SK-N-SH treated with all-trans-retinoic acid at 6 μM for 48 hours (cell line): ENCODE data around the gene DIP2A.

Experiments used
- ATAC-seq: fragments of 200-7000 bp; cut with Tn5 transposase; 3 replicates; pipeline ENCODE4 v1.9.1; 2020; ENCODE audit warnings: mild to moderate bottlenecking, moderate library complexity
- ARNTL ChIP-seq: fragments of 450-650 bp; formaldehyde crosslinking; IDR thresholded peaks from 2 replicates; pipeline ENCODE4 v1.5.0; 2020; ENCODE audit warnings: low read depth, mild to moderate bottlenecking, moderate library complexity, borderline replicate concordance
- BACH2 ChIP-seq: fragments of 250-450 bp; sonication (Bioruptor Pico); IDR thresholded peaks from 2 replicates; pipeline ENCODE4 v1.9.0; 2021; ENCODE audit warnings: mild to moderate bottlenecking, borderline replicate concordance
- CREB5 ChIP-seq: fragments of 250-450 bp; sonication (Bioruptor Pico); IDR thresholded peaks from 2 replicates; pipeline ENCODE4 v1.5.1; 2020; ENCODE audit warnings: low read depth, mild to moderate bottlenecking, moderate library complexity
- CSDC2 ChIP-seq: fragments of 250-450 bp; sonication (Bioruptor Pico); IDR thresholded peaks from 2 replicates; pipeline ENCODE4 v1.5.0; 2020; ENCODE audit warnings: mild to moderate bottlenecking, moderate library complexity
- CSRNP3 ChIP-seq: fragments of 250-450 bp; sonication (Bioruptor Pico); IDR thresholded peaks from 2 replicates; pipeline ENCODE4 v1.5.1; 2021; ENCODE audit warnings: mild to moderate bottlenecking, moderate library complexity
- ESRRG ChIP-seq: fragments of 250-450 bp; sonication (Bioruptor Pico); IDR thresholded peaks from 2 replicates; pipeline ENCODE4 v1.6.1; 2021; ENCODE audit warnings: mild to moderate bottlenecking
- GLIS3 ChIP-seq: fragments of 250-450 bp; sonication (Bioruptor Pico); IDR thresholded peaks from 2 replicates; pipeline ENCODE4 v1.5.0; 2020; ENCODE audit warnings: mild to moderate bottlenecking, moderate library complexity
- ISL1 ChIP-seq: fragments of 250-450 bp; sonication (Bioruptor Pico); IDR thresholded peaks from 2 replicates; pipeline ENCODE4 v2.1.2; 2022; ENCODE audit warnings: mild to moderate bottlenecking, moderate library complexity
- OSR1 ChIP-seq: fragments of 250-450 bp; sonication (Bioruptor Pico); IDR thresholded peaks from 2 replicates; pipeline ENCODE4 v1.8.0; 2022; ENCODE audit warnings: moderate library complexity, mild to moderate bottlenecking, inconsistent platforms
- PATZ1 ChIP-seq: fragments of 250-450 bp; sonication (Bioruptor Pico); IDR thresholded peaks from 2 replicates; pipeline ENCODE4 v1.8.0; 2020; ENCODE audit warnings: mild to moderate bottlenecking, moderate library complexity, borderline replicate concordance
- POU6F1 ChIP-seq: fragments of 250-450 bp; sonication (Bioruptor Pico); IDR thresholded peaks from 2 replicates; pipeline ENCODE4 v1.8.0; 2021; ENCODE audit warnings: low read depth, mild to moderate bottlenecking, moderate library complexity, borderline replicate concordance
- RARB ChIP-seq: fragments of 250-450 bp; sonication (Bioruptor Pico); IDR thresholded peaks from 2 replicates; pipeline ENCODE4 v1.8.0; 2021; ENCODE audit warnings: mild to moderate bottlenecking, moderate library complexity
- TCF4 ChIP-seq: fragments of 250-450 bp; sonication (Bioruptor Pico); IDR thresholded peaks from 2 replicates; pipeline ENCODE4 v1.8.0; 2021; ENCODE audit warnings: mild to moderate bottlenecking, moderate library complexity, borderline replicate concordance
- TOX ChIP-seq: fragments of 250-450 bp; sonication (Bioruptor Pico); IDR thresholded peaks from 2 replicates; pipeline ENCODE4 v1.8.0; 2021; ENCODE audit warnings: mild to moderate bottlenecking, moderate library complexity, borderline replicate concordance
- ZFP3 ChIP-seq: fragments of 250-450 bp; sonication (Bioruptor Pico); IDR thresholded peaks from 2 replicates; pipeline ENCODE4 v1.5.0; 2020; ENCODE audit warnings: mild to moderate bottlenecking, moderate library complexity
- ZFP30 ChIP-seq: fragments of 450-650 bp; formaldehyde crosslinking; IDR thresholded peaks from 2 replicates; pipeline ENCODE4 v1.5.0; 2022; ENCODE audit warnings: mild to moderate bottlenecking, moderate library complexity
- ZNF70 ChIP-seq: fragments of 450-650 bp; formaldehyde crosslinking; IDR thresholded peaks from 2 replicates; pipeline ENCODE4 v1.5.0; 2020; ENCODE audit warnings: mild to moderate bottlenecking, moderate library complexity
- ZNF8 ChIP-seq: fragments of 450-650 bp; formaldehyde crosslinking; IDR thresholded peaks from 2 replicates; pipeline ENCODE4 v1.5.0; 2020; ENCODE audit warnings: mild to moderate bottlenecking, moderate library complexity

Gene DIP2A

GRCh38 chr21:46413365-46413696 is 45.4 kb upstream of the DIP2A start:
- no peak for TF ChIP-seq BACH2 (CRISPR knock-in tag)
- TF ChIP-seq, all 23 proteins: peak for 0
- no peak for ATAC-seq

GRCh38 chr21:46414965-46415275 is 43.8 kb upstream of the DIP2A start:
- ATAC-seq: no peak
- TF ChIP-seq POU6F1 (no peak), CREB5 (no peak), ZFP3 (CRISPR knock-in tag) (no peak), OSR1 (CRISPR knock-in tag) (no peak), ARNTL (CRISPR knock-in tag) (no peak), ZFP30 (CRISPR knock-in tag) (no peak), GLIS3 (CRISPR knock-in tag) (no peak), RARB (CRISPR knock-in tag) (no peak), BACH2 (CRISPR knock-in tag) (no peak)
- TF ChIP-seq, all 23 proteins: peak for 0

- ATAC-seq: no peak
- TF ChIP-seq ZFP30 (CRISPR knock-in tag) (no peak), CSDC2 (CRISPR knock-in tag) (no peak), GLIS3 (CRISPR knock-in tag) (no peak)
- TF ChIP-seq, all 23 proteins: peak for 0
These were observed 42.1 kb upstream of the DIP2A start for GRCh38 chr21:46416551-46416950.

GRCh38 chr21:46418265-46418946 is 40.3 kb upstream of the DIP2A start:
- TF ChIP-seq TCF4 (no peak), POU6F1 (no peak), RARB (CRISPR knock-in tag) (no peak), ZNF70 (no peak), ISL1 (CRISPR knock-in tag) (no peak), CSRNP3 (no peak), GLIS3 (CRISPR knock-in tag) (no peak), ZNF8 (CRISPR knock-in tag) (no peak), BACH2 (CRISPR knock-in tag) (no peak), CREB5 (no peak), TOX (CRISPR knock-in tag) (no peak), ZFP3 (CRISPR knock-in tag) (no peak), ZFP30 (CRISPR knock-in tag) (no peak), ESRRG (CRISPR knock-in tag) (no peak), PATZ1 (CRISPR knock-in tag) (no peak)
- ATAC-seq: no peak
